Measurements from ENCODE around the gene E2F4.

The E2F4 gene

DNA sequence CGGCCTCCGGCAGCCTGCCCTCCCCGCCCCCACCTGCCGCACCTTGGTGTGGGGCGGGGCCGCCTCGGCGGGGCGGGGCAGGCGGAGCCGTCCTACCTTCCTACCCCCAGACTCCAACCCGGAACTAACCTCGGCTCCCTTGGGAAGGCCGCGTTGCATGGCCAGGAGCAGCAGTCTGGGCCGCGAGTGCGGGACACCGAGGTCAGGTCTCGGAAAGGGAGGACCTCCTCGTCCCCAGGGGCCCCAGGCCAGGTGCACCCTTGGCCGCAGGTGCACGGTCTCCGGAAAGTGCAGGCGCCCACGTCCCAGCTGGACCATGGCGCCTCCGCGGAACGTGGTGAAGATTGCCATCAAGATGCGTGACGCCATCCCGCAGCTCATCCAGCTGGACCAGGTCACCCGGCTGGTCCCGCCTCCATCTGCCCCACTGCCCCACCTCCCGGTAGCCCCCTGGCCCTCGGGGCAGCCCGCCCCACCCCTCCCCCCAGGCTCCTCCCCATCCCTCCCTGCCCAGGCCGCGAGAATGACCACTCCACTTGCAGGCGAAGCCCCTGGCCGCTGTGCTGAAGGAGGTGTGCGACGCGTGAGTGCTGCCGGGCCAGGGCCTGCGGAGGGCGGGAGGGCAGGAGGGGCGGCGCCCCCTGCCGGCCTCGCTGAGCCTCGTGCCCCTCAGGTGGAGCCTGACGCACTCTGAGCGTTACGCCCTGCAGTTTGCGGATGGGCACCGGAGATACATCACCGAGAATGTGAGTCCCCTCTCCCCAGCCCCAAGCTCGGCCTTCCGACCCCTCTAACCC is 7.3 kb downstream of the E2F4 start, which contains the start of gene ELMO3:
Gene ELMO3 (plus strand): TSS at position 121 of the 797 bp plus-strand sequence. CDS start 196 bp downstream, at position 317.
- TF ChIP-seq, protein P1, sequence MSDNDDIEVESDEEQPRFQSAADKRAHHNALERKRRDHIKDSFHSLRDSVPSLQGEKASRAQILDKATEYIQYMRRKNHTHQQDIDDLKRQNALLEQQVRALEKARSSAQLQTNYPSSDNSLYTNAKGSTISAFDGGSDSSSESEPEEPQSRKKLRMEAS (IDR thresholded peaks at IDR 0.05), result peak; percentile 37
- TF ChIP-seq TEAD4 (IDR thresholded peaks at IDR 0.05) (no peak), RAD21 (IDR thresholded peaks at IDR 0.05; ENCODE audit: low read depth) (peak; percentile 7; the same call in 1 of the 2 replicates), TAF1 (IDR thresholded peaks at IDR 0.05; ENCODE audit: low read depth) (peak; percentile 44; the same call in 1 of the 2 replicates), TCF12 (IDR thresholded peaks at IDR 0.05; ENCODE audit: low read depth) (peak; percentile 53; the same call in 1 of the 2 replicates), EP300 (IDR thresholded peaks at IDR 0.05; ENCODE audit: borderline replicate concordance) (0 out of 2 replicates have a peak, but pooled peaks have one; percentile 20), ZBTB7A (IDR thresholded peaks at IDR 0.05; ENCODE audit: low read depth) (no peak), YY1 (IDR thresholded peaks at IDR 0.05; ENCODE audit: low read depth) (no peak), CEBPB (IDR thresholded peaks at IDR 0.05) (no peak)
- TF ChIP-seq, protein P2, sequence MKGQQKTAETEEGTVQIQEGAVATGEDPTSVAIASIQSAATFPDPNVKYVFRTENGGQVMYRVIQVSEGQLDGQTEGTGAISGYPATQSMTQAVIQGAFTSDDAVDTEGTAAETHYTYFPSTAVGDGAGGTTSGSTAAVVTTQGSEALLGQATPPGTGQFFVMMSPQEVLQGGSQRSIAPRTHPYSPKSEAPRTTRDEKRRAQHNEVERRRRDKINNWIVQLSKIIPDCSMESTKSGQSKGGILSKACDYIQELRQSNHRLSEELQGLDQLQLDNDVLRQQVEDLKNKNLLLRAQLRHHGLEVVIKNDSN (IDR thresholded peaks at IDR 0.05), result 0 out of 2 replicates have a peak, but pooled peaks have one; percentile 13

DNA sequence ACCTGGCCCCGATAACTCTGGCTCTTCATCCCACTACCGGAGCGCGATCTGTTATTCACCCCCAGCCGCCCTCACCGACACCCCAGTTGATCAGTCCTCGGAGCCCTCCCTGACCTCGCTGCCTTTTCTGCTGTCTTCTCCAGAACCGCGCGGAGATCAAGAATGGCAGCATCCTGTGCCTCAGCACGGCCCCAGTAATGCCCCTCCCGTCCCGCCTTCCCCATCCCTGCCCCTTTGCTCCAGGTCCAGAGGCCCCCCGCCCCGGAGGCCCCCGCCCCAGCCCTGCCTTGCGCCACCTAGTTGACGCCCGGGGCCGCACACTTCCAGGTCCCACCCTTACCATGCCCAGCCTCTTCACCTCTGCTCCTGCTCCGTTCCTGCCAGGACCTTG is 7.8 kb downstream of the E2F4 start:
- TF ChIP-seq ZBTB7A (IDR thresholded peaks at IDR 0.05; ENCODE audit: low read depth), result no peak
- no peak for TF ChIP-seq TAF1 (IDR thresholded peaks at IDR 0.05; ENCODE audit: low read depth)
- TF ChIP-seq YY1 (IDR thresholded peaks at IDR 0.05; ENCODE audit: low read depth), result no peak
- TF ChIP-seq EP300 (IDR thresholded peaks at IDR 0.05; ENCODE audit: borderline replicate concordance), result no peak
- no peak for TF ChIP-seq TEAD4 (IDR thresholded peaks at IDR 0.05)
- TF ChIP-seq, protein P1 (IDR thresholded peaks at IDR 0.05), result no peak
- no peak for TF ChIP-seq CREB1 (IDR thresholded peaks at IDR 0.05; ENCODE audit: low read depth)
- TF ChIP-seq, protein P3, sequence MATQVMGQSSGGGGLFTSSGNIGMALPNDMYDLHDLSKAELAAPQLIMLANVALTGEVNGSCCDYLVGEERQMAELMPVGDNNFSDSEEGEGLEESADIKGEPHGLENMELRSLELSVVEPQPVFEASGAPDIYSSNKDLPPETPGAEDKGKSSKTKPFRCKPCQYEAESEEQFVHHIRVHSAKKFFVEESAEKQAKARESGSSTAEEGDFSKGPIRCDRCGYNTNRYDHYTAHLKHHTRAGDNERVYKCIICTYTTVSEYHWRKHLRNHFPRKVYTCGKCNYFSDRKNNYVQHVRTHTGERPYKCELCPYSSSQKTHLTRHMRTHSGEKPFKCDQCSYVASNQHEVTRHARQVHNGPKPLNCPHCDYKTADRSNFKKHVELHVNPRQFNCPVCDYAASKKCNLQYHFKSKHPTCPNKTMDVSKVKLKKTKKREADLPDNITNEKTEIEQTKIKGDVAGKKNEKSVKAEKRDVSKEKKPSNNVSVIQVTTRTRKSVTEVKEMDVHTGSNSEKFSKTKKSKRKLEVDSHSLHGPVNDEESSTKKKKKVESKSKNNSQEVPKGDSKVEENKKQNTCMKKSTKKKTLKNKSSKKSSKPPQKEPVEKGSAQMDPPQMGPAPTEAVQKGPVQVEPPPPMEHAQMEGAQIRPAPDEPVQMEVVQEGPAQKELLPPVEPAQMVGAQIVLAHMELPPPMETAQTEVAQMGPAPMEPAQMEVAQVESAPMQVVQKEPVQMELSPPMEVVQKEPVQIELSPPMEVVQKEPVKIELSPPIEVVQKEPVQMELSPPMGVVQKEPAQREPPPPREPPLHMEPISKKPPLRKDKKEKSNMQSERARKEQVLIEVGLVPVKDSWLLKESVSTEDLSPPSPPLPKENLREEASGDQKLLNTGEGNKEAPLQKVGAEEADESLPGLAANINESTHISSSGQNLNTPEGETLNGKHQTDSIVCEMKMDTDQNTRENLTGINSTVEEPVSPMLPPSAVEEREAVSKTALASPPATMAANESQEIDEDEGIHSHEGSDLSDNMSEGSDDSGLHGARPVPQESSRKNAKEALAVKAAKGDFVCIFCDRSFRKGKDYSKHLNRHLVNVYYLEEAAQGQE (IDR thresholded peaks at IDR 0.05; ENCODE audit: low read depth), result no peak
- no peak for TF ChIP-seq CEBPB (IDR thresholded peaks at IDR 0.05)
- no peak for TF ChIP-seq FOXM1 (IDR thresholded peaks at IDR 0.05; ENCODE audit: borderline replicate concordance, low read depth)
- TF ChIP-seq EGR1 (IDR thresholded peaks at IDR 0.05), result no peak
- TF ChIP-seq NFIC (IDR thresholded peaks at IDR 0.05), result no peak
- TF ChIP-seq, protein P2 (IDR thresholded peaks at IDR 0.05), result no peak
- no peak for TF ChIP-seq RAD21 (IDR thresholded peaks at IDR 0.05; ENCODE audit: low read depth)
- no peak for TF ChIP-seq TCF12 (IDR thresholded peaks at IDR 0.05; ENCODE audit: low read depth)

DNA sequence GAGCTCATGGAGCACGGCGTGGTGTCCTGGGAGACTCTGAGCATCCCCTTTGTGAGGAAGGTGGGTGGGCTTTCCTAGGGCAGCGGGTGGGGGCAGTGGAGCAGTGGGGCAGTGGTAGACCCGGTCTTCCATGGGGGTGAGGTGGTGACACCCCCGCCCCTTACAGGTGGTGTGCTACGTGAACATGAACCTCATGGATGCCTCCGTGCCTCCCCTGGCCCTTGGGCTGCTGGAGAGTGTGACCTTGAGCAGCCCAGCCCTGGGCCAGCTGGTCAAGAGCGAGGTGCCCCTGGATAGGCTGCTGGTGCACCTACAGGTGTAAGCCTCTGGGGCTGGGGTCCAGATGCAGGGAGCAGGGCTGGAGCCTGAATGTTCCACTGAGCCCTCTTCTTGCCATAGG is 8.5 kb downstream of the E2F4 start:
- TF ChIP-seq TAF1 (IDR thresholded peaks at IDR 0.05; ENCODE audit: low read depth) (no peak), TCF12 (IDR thresholded peaks at IDR 0.05; ENCODE audit: low read depth) (no peak), TEAD4 (IDR thresholded peaks at IDR 0.05) (no peak), RAD21 (IDR thresholded peaks at IDR 0.05; ENCODE audit: low read depth) (no peak), ZBTB7A (IDR thresholded peaks at IDR 0.05; ENCODE audit: low read depth) (no peak), CREB1 (IDR thresholded peaks at IDR 0.05; ENCODE audit: low read depth) (no peak), FOXM1 (IDR thresholded peaks at IDR 0.05; ENCODE audit: borderline replicate concordance, low read depth) (no peak), NFIC (IDR thresholded peaks at IDR 0.05) (no peak), YY1 (IDR thresholded peaks at IDR 0.05; ENCODE audit: low read depth) (no peak), EGR1 (IDR thresholded peaks at IDR 0.05) (no peak), EP300 (IDR thresholded peaks at IDR 0.05; ENCODE audit: borderline replicate concordance) (no peak), CEBPB (IDR thresholded peaks at IDR 0.05) (no peak)
- TF ChIP-seq, protein P1 (IDR thresholded peaks at IDR 0.05), result no peak
- TF ChIP-seq, protein P3 (IDR thresholded peaks at IDR 0.05; ENCODE audit: low read depth), result no peak
- TF ChIP-seq, protein P2 (IDR thresholded peaks at IDR 0.05), result no peak

Measured in Ishikawa (cell line).